MCF 10A (cell line): Measurements from ENCODE around the gene POLR3H. TPM values are rescaled to one million over a fixed set of nuclear protein-coding genes. Genes with fewer than 3 reads are reported as not detected.

Experiments used
- BruUV-seq: library from RNA; stranded (reverse); fragments of 400-500 nt; replicated peaks from 2 replicates; lab custom pipeline; 2021; lab: Mats Ljungman, UMichigan
- CTCF ChIA-PET: fragments of 300-600 bp; sonication (Branson Sonifier 250); formaldehyde crosslinking; extraction: SDS; loops from one replicate; lab custom pipeline; 2021; ENCODE audit warnings: antibody characterized with exemption, inconsistent platforms; lab: Yijun Ruan, JAX
- POLR2A ChIA-PET: fragments of 300-600, 350-650 bp; sonication (Branson Sonifier 250); formaldehyde crosslinking; extraction: SDS; loops from one replicate; lab custom pipeline; 2020; ENCODE audit warnings: antibody characterized with exemption, inconsistent platforms; lab: Yijun Ruan, JAX
- DNase-seq: peaks from one replicate; pipeline ENCODE4 v3.0.0-alpha.2; 2018; ENCODE audit not compliant: unreplicated experiment
- H3K27ac Mint-ChIP-seq: one replicate; pipeline ENCODE4 v1.8.0; 2022; ENCODE audit warnings: mild to moderate bottlenecking, low read depth, mixed read lengths; ENCODE audit not compliant: unreplicated experiment
- H3K27me3 Mint-ChIP-seq: one replicate; pipeline ENCODE4 v1.8.0; 2022; ENCODE audit warnings: mixed read lengths; ENCODE audit not compliant: insufficient read depth, unreplicated experiment
- H3K36me3 Mint-ChIP-seq: one replicate; pipeline ENCODE4 v1.8.0; 2022; ENCODE audit warnings: mild to moderate bottlenecking, moderate library complexity, mixed read lengths; ENCODE audit not compliant: insufficient read depth, unreplicated experiment
- H3K4me1 Mint-ChIP-seq: one replicate; pipeline ENCODE4 v1.8.0; 2022; ENCODE audit warnings: mixed read lengths; ENCODE audit not compliant: insufficient read depth, unreplicated experiment
- H3K4me3 Mint-ChIP-seq: one replicate; pipeline ENCODE4 v1.8.0; 2022; ENCODE audit warnings: mild to moderate bottlenecking, moderate library complexity, mixed read lengths; ENCODE audit not compliant: unreplicated experiment
- H3K9me3 Mint-ChIP-seq: one replicate; pipeline ENCODE4 v1.8.0; 2022; ENCODE audit warnings: mixed read lengths; ENCODE audit not compliant: unreplicated experiment
- intact Hi-C: fragments of 100-400 bp; cut with micrococcal nuclease; formaldehyde crosslinking; loops from 2 replicates; pipeline ENCODE4 v1.14.1; 2022
- total RNA-seq: library from RNA; stranded (reverse); gene quantifications from 2 replicates; pipeline ENCODE4 v1.2.3, GENCODE V29; 2022
- TF ChIP-seq, protein P1 (sequence below): fragments of 200-600 bp; IDR thresholded peaks from one replicate; pipeline ENCODE4 v1.8.0; 2022; ENCODE audit warnings: antibody characterized with exemption, mild to moderate bottlenecking; ENCODE audit not compliant: unreplicated experiment

Gene POLR3H
- total RNA-seq, 1 experiment from 2014 or later = 35.5 TPM

DNA sequence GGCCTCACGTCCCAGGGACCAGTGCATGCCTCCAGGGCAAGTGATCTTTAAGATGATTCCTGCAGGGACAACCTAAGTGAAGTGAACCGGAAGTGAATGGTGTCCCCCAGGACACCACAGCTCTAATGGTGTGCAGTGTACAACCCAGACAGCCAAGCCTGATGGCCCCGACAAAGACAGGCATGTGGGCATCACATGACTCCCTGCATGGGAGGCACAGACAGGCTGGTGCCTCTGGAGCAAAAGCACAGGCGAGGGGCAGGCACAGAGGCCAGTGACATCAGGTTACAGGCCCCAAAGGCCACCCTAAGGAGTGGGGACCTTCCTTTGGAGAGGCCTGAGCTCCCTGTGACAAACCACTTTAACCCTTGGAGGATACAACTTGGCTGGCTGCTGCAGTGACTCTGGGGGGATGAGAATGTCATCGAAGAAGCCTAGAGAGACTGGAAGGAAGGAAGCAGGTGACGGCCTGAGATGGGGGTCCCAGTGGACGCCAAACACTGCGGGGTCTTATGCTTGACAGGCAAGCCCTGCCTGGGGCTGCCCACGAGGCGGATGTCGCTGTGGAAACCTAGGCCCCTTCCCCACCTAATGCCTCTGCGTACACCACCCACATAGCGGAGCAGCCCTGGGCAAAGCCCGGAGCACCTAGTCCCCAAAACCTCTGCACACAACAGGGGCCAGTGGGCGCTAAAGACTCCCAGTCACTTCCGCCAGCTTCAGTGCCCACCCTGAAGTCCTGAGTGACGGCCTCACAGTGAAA, 12.4 kb downstream of the POLR3H start:
- no peak overlapping the region for H3K27ac Mint-ChIP-seq
- no peaks in the 10 kb centered on the region for H3K9me3 Mint-ChIP-seq
- DNase-seq = no peak
- H3K27me3 Mint-ChIP-seq = no peaks in the 10 kb centered on the region
- BruUV-seq = no TSS peak
- no peak overlapping the region for H3K4me3 Mint-ChIP-seq
- no peaks in the 10 kb centered on the region for H3K4me1 Mint-ChIP-seq
- CTCF ChIA-PET = interaction anchor here (0.6 to 2.2 kb wide), 11 partner anchors 10 to 128 kb away, joined by 3 to 11 read pairs (median 4); partner anchors contain the start of gene POLR3H
- intact Hi-C loops = no loop called here
- H3K36me3 Mint-ChIP-seq = peaks cover 85% of the 10 kb centered on the region
- POLR2A ChIA-PET = interaction anchor here (1.0 to 1.6 kb wide), 4 partner anchors 63 to 130 kb away, joined by 3 to 5 read pairs (median 3); partner anchors contain the start of genes ACO2 and PHF5A
- TF ChIP-seq, protein P1, sequence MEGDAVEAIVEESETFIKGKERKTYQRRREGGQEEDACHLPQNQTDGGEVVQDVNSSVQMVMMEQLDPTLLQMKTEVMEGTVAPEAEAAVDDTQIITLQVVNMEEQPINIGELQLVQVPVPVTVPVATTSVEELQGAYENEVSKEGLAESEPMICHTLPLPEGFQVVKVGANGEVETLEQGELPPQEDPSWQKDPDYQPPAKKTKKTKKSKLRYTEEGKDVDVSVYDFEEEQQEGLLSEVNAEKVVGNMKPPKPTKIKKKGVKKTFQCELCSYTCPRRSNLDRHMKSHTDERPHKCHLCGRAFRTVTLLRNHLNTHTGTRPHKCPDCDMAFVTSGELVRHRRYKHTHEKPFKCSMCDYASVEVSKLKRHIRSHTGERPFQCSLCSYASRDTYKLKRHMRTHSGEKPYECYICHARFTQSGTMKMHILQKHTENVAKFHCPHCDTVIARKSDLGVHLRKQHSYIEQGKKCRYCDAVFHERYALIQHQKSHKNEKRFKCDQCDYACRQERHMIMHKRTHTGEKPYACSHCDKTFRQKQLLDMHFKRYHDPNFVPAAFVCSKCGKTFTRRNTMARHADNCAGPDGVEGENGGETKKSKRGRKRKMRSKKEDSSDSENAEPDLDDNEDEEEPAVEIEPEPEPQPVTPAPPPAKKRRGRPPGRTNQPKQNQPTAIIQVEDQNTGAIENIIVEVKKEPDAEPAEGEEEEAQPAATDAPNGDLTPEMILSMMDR = no peak

DNA sequence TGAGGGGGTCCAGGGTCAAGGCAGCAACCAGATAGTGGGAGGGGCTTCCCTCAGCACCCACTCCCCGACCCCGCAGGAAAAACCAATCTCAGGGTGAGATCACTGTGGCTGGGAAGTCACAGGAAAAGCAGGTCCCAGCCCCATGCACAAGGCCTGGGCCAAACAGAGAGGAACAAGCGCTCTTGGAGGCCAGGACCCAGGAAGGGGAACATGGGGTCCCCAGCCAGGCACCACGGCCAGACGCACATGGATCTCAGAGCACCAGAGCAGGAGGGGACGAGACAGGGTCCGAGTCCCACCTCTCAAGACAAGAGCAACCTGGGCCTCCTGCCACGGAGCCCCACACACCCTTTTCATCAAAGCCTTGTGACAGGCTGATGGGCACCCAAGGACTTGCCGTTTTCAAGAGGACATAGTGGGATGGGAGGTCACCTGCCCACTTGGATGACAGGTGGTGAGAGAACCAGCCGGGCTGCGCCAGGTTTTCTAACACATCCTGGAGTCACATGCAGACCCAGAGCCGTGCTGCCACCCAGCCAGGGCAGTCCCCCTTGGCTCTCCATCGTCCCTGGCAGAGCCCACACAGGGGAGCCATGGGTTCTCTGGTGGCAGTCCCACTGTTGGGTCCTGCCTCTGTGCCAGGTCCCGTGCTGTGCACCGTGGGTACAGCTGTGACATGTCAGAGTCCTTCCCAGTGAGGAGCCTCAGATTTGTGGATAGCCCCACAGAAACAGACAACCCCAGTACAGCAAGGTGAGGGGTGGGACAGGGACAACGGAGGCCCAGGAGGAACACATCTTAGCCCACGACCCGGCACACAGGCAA, 13.2 kb downstream of the POLR3H start:
- TF ChIP-seq, protein P1 = no peak
- Mint-ChIP-seq H3K36me3 (peaks cover 90% of the 10 kb centered on the region), H3K4me3 (no peak overlapping the region), H3K9me3 (no peaks in the 10 kb centered on the region), H3K27ac (no peak overlapping the region), H3K27me3 (no peaks in the 10 kb centered on the region), H3K4me1 (no peaks in the 10 kb centered on the region)
- intact Hi-C loops = no loop called here
- DNase-seq = no peak
- CTCF ChIA-PET = interaction anchor here (2.2 kb wide), 1 partner anchor 14 kb away, joined by 8 read pairs; no protein-coding TSS in a partner anchor
- POLR2A ChIA-PET = interaction anchor here (0.6 to 1.4 kb wide), 2 partner anchors 17 to 128 kb away, joined by 3 to 5 read pairs; no protein-coding TSS in a partner anchor
- BruUV-seq = no TSS peak

DNA sequence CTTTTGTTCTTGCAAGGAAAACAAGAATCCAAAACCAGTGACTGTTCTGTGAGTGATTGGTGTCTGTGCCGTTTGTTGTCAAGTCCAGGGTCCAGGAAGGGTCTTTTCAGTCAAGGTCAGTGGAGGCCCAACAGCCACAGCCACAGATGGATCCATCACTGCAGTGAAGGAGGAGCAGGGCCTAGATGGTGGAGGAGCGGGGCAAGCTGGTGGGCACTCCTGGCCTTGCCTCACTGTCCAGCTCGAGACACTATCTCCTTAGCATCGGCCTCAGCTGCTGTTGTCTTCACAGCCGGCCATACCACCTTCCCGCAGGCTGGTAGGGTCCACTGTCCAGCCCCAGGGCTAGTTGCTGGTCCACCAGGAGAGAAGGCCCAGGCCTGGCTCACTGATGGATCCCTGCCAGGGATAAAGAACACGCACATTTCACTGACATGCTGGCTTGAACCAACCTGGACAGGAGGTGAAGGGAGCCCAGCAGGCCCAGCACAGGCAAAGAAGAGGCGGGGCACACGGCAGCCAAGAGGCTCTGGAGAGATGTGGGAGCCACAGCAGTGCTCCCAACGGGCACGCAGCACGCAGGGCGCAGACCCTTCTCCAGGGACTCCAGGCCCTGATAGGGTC, 15.2 kb downstream of the POLR3H start:
- peak overlapping the region; percentile 16 for H3K27ac Mint-ChIP-seq
- no peaks in the 10 kb centered on the region for H3K27me3 Mint-ChIP-seq
- POLR2A ChIA-PET = interaction anchor here (0.6 to 3.2 kb wide), 3 partner anchors 12 to 126 kb away, joined by 3 to 10 read pairs (median 4); no protein-coding TSS in a partner anchor
- no peak overlapping the region for H3K4me3 Mint-ChIP-seq
- peaks cover 87% of the 10 kb centered on the region for H3K36me3 Mint-ChIP-seq
- intact Hi-C loops = no loop called here
- H3K4me1 Mint-ChIP-seq = no peaks in the 10 kb centered on the region
- BruUV-seq = no TSS peak
- TF ChIP-seq, protein P1 = no peak
- CTCF ChIA-PET = interaction anchor here (0.6 to 2.7 kb wide), 2 partner anchors 12 to 57 kb away, joined by 3 to 19 read pairs; no protein-coding TSS in a partner anchor
- H3K9me3 Mint-ChIP-seq = no peaks in the 10 kb centered on the region
- DNase-seq = no peak
